Measurements from ENCODE around the gene KIF21A.

The KIF21A gene

DNA sequence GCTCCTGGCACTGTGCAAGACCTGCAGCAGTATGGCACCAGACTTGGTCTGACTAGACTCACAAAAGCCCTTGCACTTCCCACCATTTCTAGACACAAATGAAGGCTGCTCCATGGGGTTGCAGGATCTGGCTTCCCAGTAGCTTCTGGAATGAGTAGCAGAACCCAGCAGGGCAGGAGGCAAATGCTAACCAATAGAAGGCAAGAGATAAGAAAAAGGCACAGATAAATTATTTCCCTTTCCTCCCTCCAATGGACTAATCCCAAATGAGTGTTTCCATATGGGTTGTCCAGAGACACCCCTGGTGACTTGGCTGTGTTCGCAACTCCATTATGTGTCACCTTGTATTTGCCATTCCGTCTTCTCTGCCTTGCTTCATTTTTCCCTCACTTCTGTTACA is 49.7 kb downstream of the KIF21A start:
- no peak for FAIRE-seq
- DNase-seq (ENCODE audit: insufficient read length, low spot score): no peak

DNA sequence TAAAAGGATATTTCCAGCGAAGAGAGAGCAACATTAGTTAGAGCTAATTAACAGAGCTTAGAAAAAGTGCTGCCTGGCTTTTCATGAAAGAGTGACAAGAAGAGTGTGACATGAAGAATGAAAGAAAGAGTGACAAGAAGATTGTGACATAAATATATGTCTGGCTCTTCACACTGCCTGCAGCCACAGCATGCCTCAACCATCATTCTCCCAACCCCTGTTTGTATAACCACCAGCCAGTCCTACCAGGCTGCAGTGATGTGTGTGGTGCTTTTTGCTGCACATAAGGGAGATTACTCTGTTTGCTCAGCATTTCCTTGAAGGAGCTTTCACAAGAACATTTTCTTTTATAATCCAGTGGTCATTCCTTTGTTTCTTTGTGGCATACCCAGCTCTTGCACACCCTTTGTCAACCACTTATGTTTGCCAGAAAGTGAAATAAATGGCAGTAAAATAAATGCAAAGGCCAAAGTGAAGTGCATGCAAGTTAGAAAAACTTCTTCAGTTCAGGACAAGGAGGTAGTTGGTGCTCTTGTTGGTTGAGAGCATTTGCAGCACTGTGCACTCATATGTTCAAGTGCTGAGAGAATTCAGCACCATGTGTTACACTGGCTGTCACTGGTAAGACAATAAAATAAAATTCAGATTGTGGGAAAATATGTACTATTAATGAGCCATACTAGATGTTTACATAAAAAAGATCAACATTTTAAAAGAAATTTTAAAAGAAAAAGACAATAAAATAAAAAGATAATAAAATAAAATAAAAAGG is 50.6 kb downstream of the KIF21A start:
- FAIRE-seq: no peak
- DNase-seq (ENCODE audit: insufficient read length, low spot score): no peak

DNA sequence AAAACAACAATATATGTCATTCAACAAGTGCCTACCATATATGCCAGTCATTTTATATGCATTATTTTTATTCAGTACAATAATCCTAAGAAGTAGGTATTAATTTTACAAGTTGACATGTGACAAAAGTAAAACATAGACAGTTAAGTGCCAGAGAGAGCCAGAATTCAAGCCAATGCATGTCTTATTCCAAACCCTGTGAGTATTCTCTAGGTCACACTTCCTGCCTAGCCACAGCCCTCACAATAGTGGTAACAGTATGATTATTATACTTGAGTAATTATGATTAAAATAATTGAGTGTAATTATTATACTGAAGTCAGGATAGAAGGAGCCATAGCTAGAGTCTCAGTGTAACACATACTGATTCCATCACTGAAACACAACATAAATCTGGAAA is 52.2 kb downstream of the KIF21A start:
- FAIRE-seq: no peak

DNA sequence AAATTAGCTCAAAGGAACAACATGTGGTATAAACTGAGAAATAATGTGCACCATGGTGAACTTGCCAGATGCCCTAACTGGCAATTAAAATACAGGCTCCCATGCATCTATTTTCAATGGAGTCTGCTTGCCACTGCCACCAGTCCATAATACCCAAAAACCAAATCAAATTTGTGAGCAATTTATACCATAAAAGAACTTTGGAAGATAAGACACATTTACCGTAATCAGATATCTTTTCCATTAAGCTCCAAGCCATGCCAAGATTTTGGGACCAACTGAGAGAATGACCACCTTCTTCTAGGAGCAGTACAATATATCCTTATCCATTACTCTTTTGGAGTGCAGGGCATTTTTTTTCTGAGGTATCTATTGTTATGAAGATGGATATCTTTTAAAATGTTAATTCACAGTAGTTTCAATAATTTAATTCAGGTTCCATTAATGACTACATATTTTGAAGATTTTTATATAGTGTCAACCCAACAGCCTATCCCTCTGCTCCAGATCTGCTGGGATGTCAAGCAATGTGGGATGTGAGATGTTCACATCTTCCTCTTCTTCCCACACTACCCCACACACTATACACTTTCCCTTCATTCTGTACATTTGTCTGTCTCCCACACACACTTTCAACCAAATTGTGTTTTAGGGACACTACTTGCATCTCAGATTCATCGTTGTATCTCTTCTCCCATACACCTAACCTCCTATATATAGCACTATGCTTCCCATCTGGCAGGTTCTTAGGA is 53.3 kb downstream of the KIF21A start:
- no peak for DNase-seq (ENCODE audit: insufficient read length, low spot score)
- FAIRE-seq: no peak

More for the DNA sequence above, 52.2 kb downstream of the KIF21A start:
- no peak for DNase-seq (ENCODE audit: insufficient read length, low spot score)

DNA sequence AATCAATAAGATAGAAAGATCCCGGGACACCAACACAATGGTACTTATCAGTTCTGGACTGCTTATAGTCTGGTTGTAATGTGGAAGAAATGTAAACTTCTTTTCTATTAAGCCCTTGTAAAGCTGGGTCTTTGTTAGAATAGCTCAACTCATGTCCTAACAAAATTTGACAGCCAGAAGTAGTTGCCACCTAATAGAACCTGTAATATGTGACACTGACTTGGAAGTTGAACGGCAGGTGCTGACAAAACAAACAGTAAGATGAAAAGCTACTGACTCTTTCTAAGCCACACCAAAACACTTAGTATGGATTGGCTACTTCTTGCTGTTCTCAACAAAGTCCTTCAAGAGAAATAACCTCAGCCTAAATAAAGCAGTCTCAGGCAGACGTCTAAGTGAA is 56.6 kb downstream of the KIF21A start:
- DNase-seq (ENCODE audit: insufficient read length, low spot score) (no peak), FAIRE-seq (no peak)

DNA sequence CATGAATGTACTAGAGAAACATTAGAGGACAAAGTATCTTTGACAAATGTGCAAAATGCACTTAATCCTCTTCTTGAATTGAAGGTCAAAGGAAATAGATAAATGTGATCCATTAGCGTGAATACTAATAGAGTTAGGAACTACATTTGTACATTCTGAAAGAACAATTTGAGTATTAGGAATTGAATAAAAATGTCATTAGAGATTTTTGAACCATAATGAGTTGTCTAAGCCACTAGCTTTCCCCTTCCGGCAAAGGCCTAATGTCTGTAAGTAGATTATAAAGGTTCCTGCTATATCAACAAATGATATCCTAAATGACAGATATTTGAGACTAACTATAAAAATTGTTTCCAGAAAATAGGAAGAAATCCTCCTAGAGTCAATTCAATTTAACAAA is 59.8 kb downstream of the KIF21A start:
- FAIRE-seq: no peak
- DNase-seq (ENCODE audit: insufficient read length, low spot score): no peak

DNA sequence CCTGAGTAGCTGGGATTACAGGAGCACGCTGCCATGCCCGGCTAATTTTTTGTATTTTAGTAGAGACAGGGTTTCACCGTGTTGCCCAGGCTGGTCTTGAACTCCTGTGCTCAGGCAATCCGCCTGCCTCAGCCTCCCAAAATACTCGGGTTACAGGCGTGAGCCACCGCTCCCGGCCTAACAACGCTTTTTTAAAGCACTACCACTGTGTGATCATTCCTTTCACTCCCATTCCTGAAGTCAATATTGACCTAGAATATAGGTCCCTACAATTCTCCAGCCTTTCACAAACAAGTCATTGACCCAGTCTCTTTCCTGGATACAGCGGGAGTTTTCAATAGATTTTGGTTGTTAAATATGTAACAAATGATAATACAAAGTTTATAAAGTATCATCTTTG is 62.8 kb downstream of the KIF21A start:
- no peak for DNase-seq (ENCODE audit: insufficient read length, low spot score)
- no peak for FAIRE-seq

DNA sequence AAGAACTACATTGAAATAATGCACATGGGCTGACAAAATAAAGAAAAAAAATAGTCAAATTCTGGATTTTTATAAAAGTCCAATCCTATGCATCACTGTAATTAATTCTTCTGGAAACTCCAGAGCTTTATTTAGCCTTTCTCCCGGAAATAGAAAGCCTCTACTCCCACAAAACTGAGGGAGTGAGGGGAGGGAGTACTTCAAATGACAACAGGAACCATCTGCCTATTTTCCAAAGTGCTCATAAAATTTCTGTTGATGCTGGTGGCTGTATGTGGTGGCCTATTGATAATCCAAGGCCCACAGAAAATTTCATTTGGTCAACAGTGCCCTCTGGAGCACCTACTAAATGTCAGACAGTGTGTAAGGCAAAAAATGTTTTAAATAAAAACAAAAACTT is 64.6 kb downstream of the KIF21A start:
- FAIRE-seq (no peak), DNase-seq (ENCODE audit: insufficient read length, low spot score) (no peak)

DNA sequence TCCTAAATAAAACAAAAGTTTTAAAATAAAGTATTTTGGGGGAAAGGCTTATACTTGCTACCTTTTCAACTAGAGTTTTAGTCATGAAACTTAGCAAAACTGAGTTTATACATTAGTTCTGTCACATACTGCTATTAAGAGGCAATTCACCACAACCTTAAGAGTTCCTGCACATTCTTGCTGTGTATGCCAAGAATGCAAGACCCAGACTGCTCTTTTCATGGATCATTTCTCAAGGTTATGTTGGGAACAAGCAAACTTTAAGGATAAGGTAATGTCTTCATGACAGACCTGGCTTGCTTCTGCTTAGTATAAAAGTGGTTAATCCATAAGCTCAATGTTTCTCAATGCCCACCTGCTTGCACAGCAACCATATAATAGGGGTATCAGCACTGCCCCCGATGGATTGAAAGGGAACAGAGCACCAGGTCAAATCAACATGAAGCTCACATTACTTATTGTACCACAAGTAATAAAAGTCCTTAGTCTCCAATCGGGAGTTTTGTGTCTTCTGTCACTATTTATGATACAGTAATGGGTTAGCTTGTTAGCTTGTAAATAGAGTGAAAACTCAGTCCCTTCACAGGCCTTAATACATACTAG is 67.6 kb downstream of the KIF21A start:
- no peak for DNase-seq (ENCODE audit: insufficient read length, low spot score)
- FAIRE-seq: no peak

DNA sequence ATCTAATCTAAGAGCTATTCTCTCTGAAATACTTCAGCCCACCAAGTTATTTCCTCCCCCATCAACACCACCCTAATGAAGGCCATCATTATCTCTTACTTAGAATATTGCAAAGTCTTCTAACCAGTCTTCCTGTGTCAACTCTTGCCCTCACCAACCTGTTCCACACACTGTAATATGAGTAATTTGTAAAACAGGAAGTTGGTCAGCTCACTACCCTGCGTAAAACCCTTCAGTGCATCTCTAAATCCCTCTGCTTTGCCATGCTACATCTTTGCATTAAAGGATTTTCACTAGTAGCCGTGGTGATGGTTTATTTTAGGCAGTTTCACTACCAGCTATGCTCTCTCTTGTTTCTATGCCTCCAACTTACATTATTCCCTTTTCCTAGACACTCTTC is 70.0 kb downstream of the KIF21A start:
- FAIRE-seq (peak; percentile 73), DNase-seq (ENCODE audit: insufficient read length, low spot score) (no peak)

DNA sequence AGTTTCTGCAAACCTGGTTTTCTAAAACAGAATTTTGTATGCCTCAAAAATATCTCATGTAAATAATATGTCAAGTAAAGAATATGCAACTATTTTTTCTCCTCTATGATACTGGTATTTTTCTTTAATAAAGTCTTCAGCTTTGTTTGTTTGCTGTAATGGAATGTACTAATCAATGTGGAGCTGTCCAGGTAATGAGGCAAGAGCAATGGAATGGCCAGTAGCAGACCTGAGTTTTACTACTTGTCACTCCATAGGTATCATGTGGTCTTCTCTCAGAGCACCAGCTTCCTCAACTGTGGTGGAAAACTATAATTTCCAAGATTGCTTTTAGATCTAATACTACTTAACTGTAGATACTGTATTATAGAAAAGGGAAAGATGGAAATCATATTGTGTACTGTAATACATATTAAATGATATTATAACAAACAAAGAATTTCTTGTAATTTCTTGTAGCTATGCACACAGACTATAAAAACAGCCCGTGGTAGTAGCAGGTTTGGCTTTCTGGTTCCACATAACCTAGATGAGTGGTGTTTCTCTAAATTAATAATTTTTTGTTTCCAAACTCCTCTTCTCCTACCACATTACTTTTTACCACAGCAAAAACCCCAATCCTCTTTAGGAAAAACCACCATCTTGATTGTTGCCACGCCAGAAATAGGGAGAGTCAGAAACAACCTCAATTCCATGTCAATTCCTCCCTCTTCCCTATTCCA is 70.6 kb downstream of the KIF21A start:
- FAIRE-seq: no peak

DNA sequence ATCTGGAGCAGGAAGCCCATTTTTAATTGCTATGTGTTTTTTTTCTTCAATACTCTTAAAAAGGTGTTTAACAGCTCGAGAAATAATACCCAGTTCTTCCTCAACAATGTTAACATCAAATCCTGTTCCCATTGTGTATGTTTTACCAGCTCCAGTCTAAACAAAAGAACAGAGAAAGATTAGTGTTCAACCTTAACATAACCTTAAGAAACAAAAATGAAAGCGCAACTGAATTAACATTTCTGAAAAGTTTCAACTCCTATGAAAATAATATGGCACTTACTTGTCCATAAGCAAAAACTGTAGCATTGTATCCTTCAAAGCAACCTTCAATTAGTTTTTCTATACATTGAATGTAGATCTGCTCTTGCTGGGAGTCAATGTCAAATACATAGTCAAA is 73.2 kb downstream of the KIF21A start:
- FAIRE-seq (no peak), DNase-seq (ENCODE audit: insufficient read length, low spot score) (no peak)

More for the DNA sequence above, 70.6 kb downstream of the KIF21A start:
- no peak for DNase-seq (ENCODE audit: insufficient read length, low spot score)

DNA sequence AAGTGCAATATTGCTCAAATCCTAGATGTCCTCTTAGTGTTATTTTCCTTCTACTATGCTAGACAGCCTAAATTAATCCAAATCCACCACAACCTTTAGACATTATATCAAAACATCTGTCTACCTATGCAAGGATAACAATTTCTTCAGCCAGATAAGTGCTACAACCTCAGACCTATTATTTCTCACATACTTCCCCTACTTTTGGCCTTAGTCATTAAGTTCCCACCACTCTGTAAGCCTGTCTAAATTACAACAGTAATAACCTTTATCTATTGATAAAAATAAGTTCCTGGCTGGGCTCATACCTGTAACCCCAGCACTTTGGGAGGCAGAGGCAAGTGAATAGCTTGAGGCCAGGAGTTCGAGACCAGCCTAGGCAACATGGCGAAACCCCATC is 74.0 kb downstream of the KIF21A start:
- FAIRE-seq (no peak), DNase-seq (ENCODE audit: insufficient read length, low spot score) (no peak)

DNA sequence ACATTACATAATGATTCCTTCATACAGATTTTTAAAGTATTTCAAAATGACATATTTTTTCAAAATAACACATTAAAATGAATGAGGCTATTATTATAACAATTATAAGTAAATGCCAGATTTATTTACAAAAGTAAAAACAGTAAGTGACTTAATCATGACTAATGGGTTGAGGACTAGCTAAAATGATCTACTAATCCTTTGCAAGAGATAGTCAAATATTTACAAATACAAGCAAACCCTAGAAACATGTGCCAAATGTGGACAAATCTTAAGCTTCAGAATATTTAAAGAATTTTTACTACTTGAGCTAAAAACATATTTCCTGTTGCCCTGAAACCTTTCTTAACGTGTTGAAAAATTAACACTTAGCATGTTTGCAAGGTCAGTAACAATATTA is 74.8 kb downstream of the KIF21A start:
- DNase-seq (ENCODE audit: insufficient read length, low spot score) (no peak), FAIRE-seq (no peak)

DNA sequence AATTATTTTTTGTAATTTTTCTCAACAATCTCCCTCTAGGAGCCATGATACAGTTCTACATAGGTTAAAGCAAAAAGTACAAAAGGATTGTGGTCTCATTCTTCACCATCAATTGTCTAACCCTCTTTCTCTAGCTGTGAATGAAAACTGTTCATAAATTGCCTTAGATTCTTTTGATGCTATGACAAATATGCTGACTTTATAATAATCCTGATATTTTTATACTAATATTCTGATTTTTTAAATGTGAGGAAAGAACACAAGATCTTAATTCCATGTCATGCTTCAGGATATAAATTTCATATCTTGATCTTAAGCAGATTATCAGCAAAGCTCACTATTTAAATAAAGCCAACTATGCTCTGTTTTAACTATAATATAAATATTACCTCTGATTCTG is 75.4 kb downstream of the KIF21A start:
- no peak for DNase-seq (ENCODE audit: insufficient read length, low spot score)
- no peak for FAIRE-seq

DNA sequence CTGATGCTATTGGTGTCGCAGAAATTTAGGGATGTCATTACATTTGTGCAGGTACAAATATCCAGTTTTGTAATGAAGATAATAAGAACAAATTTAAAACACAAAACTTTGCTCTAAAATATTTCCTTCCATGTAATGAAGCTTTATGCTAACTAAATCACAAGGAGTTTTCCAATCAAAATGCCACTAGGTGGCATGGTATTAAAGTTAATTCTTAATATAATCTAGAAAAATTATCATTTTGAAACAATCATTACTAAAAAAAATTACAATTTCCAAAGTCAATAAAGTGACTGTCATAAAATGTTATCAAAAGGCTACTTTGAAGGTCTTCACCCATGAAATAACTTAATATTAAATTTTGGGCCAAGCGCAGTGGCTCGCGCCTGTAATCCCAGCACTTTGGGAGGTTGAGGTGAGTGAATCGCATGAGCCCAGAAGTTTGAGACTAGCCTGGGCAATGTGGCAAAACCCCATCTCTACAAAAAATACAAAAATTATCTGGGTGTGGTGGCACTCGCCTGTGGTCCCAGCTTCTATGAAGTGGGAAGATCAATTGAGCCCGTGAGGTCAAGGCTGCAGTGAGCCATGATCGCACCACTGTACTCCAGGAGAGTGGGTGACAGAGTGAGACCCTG is 77.4 kb downstream of the KIF21A start:
- no peak for FAIRE-seq

DNA sequence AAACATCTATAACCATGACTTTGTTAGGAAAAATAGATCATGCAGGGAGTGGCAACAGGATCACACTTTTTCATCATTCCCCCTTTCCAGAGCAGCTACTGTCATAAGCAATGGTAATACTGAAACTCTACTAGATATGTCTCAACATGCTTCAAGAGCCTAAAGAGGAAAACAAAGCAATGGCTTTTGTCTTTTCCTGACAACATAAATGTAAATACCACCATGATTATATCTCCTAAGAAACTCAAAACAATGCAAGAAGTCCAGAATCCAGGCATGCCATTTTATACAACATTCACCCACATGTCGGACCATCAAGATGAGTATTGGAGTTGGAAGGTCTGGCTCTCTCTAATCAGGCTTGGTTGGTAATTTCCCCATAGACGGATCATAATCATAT is 78.7 kb downstream of the KIF21A start:
- DNase-seq (ENCODE audit: insufficient read length, low spot score) (no peak), FAIRE-seq (no peak)

More for the DNA sequence above, 77.4 kb downstream of the KIF21A start:
- no peak for DNase-seq (ENCODE audit: insufficient read length, low spot score)

DNA sequence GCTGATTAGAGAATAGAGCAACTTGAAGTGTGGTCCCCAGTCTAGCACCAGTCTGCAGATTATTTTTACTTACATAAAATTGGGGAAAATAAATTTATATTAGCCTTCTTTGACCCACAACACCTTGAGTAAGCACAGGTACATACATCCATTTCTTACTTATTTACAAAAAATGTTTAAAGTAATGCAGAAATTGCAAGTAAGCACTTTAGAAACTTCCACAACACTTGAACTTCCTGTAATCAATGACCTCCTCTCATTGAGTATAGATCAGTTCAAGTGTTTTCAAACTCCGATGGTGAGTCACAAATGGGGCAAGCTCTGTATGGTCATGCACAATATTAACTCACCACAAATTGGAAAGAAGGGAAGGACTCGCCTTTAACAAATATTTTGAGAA is 83.3 kb downstream of the KIF21A start:
- DNase-seq (ENCODE audit: insufficient read length, low spot score) (no peak), FAIRE-seq (no peak)

DNA sequence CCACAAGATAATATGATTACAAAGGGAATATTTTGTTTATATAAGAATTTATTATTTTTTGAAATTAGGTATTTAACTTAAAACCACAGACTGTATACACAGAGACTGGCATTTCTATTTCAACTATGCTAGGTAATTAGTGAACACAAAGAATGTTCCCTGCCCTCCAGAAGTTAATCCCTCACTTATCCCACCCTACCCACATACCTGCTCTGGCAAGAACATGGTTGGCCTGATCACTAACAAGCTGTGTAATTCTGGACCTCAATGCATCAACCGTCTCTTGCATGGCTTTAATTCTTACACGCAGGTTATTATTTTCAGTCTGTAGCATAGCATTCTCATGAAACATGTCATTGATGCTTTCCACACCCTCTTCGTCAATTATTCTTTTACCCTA is 85.9 kb downstream of the KIF21A start:
- FAIRE-seq (no peak), DNase-seq (ENCODE audit: insufficient read length, low spot score) (no peak)

DNA sequence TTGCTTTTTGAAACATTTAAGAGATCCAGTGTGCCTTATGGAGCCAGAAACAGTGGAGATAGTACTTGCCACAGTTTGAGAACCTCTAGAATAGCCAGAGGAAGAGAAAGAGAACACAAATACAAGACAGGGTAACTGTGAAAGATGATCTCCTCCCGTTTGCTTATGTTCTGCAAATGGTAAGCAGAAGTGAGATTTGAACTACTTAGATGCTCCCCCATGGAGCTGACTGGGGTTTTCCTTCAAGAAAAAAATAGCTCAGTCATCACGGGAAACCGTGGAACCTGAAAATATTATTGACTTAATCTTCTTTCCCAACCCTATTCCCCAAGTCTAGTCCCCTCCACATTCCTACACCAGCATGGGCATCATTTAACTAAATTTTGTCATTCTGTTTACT is 87.1 kb downstream of the KIF21A start:
- DNase-seq (ENCODE audit: insufficient read length, low spot score): no peak
- FAIRE-seq: no peak

DNA sequence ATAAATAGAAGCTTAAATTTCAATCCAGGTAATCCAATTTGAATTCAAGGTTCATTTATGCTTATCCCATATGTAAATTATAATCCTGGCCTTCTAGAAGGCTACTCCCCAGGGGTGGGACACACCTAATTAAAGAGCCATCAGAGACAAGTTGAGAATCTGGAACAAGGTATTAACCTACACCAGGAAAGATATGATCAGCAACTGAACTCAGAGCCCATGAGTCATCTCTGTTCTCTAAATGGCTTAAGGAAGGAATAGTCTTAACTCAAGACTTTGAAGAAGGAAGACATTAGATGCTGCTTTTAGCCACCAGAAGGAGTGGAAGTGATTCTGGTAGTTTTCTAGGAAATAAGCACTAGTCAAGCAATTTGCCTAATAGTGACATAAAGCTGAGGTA is 88.0 kb downstream of the KIF21A start:
- DNase-seq (ENCODE audit: insufficient read length, low spot score): no peak
- no peak for FAIRE-seq
